Endothelial cell (in vitro differentiated cells): ENCODE measurements around the gene SCP2D1. TPM values are rescaled to one million over a fixed set of nuclear protein-coding genes. Genes with fewer than 3 reads are reported as not detected.

Source experiments
- DNase-seq: peaks from one replicate; pipeline ENCODE4 v3.0.0; 2021; ENCODE audit warnings: low spot score
- H3K27ac Mint-ChIP-seq: one replicate; pipeline ENCODE4 v1.8.0; 2021; ENCODE audit warnings: mixed read lengths, inconsistent platforms; ENCODE audit not compliant: unreplicated experiment
- H3K27me3 Mint-ChIP-seq: one replicate; pipeline ENCODE4 v1.8.0; 2021; ENCODE audit warnings: mild to moderate bottlenecking, moderate library complexity, mixed read lengths, inconsistent platforms; ENCODE audit not compliant: unreplicated experiment
- H3K36me3 Mint-ChIP-seq: one replicate; pipeline ENCODE4 v1.8.0; 2021; ENCODE audit warnings: mild to moderate bottlenecking, low read depth, mixed read lengths, inconsistent platforms; ENCODE audit not compliant: unreplicated experiment
- H3K4me1 Mint-ChIP-seq: one replicate; pipeline ENCODE4 v1.8.0; 2021; ENCODE audit warnings: mild to moderate bottlenecking, mixed read lengths, inconsistent platforms; ENCODE audit not compliant: unreplicated experiment
- H3K4me3 Mint-ChIP-seq: one replicate; pipeline ENCODE4 v1.8.0; 2021; ENCODE audit warnings: mild to moderate bottlenecking, mixed read lengths, inconsistent platforms; ENCODE audit not compliant: unreplicated experiment
- H3K9me3 Mint-ChIP-seq: one replicate; pipeline ENCODE4 v1.8.0; 2021; ENCODE audit warnings: mixed read lengths, inconsistent platforms; ENCODE audit not compliant: unreplicated experiment
- total RNA-seq: library from RNA; stranded (reverse); fragmentation: NEBNext Ultra II Directional; extraction: Animal tissue kit (Norgen Biotek cat#: 25700); gene quantifications from one replicate; pipeline ENCODE4 v1.2.1, GENCODE V29; 2021; ENCODE audit not compliant: unreplicated experiment
- TF ChIP-seq, protein P1 (sequence below): fragments of 200-600 bp; sonication (generic); IDR thresholded peaks from one replicate; pipeline ENCODE4 v1.5.0; 2021; ENCODE audit warnings: antibody characterized with exemption; ENCODE audit not compliant: unreplicated experiment

The SCP2D1 gene
- total RNA-seq, 1 donor from 2014 or later: not detected

DNA sequence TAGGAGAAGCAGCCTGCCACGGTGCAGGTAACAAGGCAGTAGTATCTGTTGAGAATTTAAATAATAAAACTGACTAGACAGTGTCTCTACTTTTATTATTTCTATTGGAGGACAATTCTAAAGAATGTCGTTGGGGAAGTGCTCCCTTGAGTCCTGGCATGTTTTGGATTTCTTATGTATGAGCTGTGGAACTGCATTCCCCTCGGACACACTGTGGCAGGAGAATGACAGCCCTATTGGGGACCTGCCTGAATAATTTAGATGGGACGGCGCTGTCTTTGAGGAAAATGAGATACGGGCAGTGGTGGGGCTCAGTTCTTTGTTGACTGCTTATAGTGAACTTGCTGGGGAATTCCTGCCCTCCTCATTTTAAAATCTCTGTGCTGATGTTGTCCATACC is 2.4 kb upstream of the SCP2D1 start:
- no peaks in the 10 kb centered on the region for H3K9me3 Mint-ChIP-seq
- no peak overlapping the region for H3K4me3 Mint-ChIP-seq
- no peak for DNase-seq
- no peaks in the 10 kb centered on the region for H3K4me1 Mint-ChIP-seq
- no peaks in the 10 kb centered on the region for H3K36me3 Mint-ChIP-seq
- no peak overlapping the region for H3K27ac Mint-ChIP-seq
- H3K27me3 Mint-ChIP-seq: no peaks in the 10 kb centered on the region
- TF ChIP-seq, protein P1, sequence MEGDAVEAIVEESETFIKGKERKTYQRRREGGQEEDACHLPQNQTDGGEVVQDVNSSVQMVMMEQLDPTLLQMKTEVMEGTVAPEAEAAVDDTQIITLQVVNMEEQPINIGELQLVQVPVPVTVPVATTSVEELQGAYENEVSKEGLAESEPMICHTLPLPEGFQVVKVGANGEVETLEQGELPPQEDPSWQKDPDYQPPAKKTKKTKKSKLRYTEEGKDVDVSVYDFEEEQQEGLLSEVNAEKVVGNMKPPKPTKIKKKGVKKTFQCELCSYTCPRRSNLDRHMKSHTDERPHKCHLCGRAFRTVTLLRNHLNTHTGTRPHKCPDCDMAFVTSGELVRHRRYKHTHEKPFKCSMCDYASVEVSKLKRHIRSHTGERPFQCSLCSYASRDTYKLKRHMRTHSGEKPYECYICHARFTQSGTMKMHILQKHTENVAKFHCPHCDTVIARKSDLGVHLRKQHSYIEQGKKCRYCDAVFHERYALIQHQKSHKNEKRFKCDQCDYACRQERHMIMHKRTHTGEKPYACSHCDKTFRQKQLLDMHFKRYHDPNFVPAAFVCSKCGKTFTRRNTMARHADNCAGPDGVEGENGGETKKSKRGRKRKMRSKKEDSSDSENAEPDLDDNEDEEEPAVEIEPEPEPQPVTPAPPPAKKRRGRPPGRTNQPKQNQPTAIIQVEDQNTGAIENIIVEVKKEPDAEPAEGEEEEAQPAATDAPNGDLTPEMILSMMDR: no peak

DNA sequence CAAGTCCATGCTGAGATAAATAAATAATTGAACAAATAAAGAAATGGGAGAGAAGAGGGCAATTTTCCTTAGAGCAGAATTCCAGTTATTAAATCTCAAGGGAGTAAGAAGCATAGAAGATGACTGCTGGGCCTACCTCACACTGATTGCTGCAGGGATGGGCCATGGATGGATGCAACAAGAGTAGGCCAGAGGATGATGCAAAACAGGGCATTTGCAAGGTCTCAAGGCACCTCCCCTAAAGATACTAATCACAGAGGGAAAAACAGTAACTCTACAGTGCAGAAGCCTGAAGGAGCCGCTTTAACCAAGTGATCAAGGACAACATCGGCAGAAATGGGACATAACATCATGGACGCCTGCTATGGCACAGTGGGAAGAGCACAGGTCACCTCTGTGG is 1.7 kb upstream of the SCP2D1 start:
- Mint-ChIP-seq H3K36me3 (no peaks in the 10 kb centered on the region), H3K27me3 (no peaks in the 10 kb centered on the region), H3K4me1 (no peaks in the 10 kb centered on the region), H3K4me3 (no peak overlapping the region), H3K9me3 (no peaks in the 10 kb centered on the region), H3K27ac (no peak overlapping the region)
- TF ChIP-seq, protein P1: no peak
- no peak for DNase-seq

DNA sequence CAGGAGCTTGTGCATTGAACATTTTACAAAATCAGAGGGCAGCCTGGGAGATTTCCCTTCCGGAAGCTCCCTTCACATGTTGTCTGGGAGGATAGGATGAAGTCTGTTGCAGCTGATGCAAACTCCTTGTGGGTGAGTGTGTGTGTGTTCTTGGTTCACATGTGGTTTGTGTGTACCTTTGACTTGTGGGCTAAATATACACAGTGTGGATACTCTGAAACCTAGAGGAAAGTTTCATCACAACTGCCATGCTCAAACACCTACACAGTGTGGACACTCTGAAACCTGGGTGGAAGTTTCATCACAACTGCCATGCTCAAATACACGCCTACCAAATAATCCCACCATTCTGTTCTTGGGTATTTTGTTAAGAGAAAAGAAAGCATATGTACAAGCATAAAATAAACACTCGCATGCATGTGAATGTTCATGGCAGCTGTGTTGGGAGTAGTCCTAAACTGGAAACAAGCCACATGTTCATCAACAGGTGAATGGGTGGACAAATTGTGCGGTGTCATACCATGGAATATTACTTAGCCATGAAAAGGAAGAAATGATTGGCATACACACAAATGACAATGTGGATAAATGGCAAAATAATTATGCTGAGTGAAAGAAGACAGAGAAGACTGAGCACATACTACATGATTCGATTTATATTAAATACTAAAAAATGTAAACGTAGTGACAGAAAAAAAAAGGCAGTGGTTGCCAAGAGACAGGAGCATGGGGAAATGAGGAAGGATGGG is 1.8 kb downstream of the SCP2D1 start:
- H3K4me3 Mint-ChIP-seq: no peak overlapping the region
- no peaks in the 10 kb centered on the region for H3K4me1 Mint-ChIP-seq
- TF ChIP-seq, protein P1: no peak
- H3K27me3 Mint-ChIP-seq: no peaks in the 10 kb centered on the region
- H3K36me3 Mint-ChIP-seq: no peaks in the 10 kb centered on the region
- no peaks in the 10 kb centered on the region for H3K9me3 Mint-ChIP-seq
- no peak overlapping the region for H3K27ac Mint-ChIP-seq
- DNase-seq: no peak

DNA sequence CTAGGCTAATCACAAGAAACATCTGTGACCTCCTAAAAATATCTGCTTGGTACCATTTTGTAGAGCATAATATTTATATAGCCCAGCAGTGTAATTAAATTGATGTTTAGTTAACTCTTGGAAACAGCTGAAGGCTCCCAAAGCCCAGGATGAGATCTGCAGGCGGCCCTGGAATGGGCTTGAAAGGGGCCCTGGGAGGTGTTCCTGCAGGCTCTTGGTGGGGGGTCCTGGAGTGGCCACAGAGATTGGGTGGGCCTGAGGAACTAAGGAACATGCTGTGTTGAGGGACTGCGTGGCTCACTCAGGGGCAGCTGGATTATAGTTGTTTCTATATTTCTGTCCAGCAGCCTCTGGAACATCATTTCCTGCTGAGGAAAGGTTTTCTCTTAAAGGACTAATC is 9.2 kb downstream of the SCP2D1 start:
- DNase-seq: no peak
- TF ChIP-seq, protein P1: no peak
- H3K4me1 Mint-ChIP-seq: no peaks in the 10 kb centered on the region
- H3K4me3 Mint-ChIP-seq: no peak overlapping the region
- H3K9me3 Mint-ChIP-seq: no peaks in the 10 kb centered on the region
- H3K36me3 Mint-ChIP-seq: no peaks in the 10 kb centered on the region
- H3K27me3 Mint-ChIP-seq: peaks cover 1% of the 10 kb centered on the region
- H3K27ac Mint-ChIP-seq: no peak overlapping the region

DNA sequence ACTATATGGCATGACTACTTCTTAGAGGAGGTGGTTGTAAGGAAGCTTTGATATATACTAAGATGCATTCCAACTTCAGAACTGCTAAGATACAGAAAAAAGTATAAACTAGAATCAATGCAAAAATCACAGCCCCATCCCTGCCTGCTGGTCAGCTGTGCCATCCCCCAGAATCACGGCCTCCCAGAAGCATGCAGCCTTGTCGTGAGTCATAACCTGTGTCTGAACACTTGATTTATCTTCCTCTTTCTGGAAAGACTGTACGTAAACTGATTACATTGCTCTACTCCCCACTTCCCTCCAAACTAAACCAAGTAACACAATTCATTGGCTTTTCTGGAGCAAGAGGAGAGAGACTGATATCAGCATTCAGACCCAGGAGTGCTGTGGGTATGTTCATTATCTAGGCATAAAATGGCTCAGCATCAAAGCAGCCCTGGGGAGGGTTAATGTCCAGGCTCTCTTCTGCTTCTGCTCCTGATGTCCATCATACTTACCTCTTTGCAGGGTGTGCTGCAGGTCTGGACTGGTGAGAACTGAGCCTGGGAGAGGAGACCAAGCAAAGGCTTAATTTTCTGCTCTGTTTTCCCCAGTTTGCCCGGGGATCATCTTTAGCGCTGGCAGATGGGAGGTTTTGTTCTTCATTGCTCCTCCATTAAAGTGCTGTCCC is 18.4 kb downstream of the SCP2D1 start:
- Mint-ChIP-seq H3K27me3 (peaks cover 5% of the 10 kb centered on the region), H3K4me1 (no peaks in the 10 kb centered on the region), H3K9me3 (no peaks in the 10 kb centered on the region), H3K36me3 (no peaks in the 10 kb centered on the region), H3K27ac (no peak overlapping the region), H3K4me3 (no peak overlapping the region)
- TF ChIP-seq, protein P1: no peak
- DNase-seq: no peak
